Measurements from ENCODE around the gene LEMD2. TPM values are rescaled to one million over a fixed set of nuclear protein-coding genes. Genes with fewer than 3 reads are reported as not detected.

The LEMD2 gene
- polyA plus RNA-seq, 1 donor: 74.2 TPM

- no peak for DNase-seq
These were observed 12.2 kb downstream of the LEMD2 start for GRCh38 chr6:33776764-33777163.

GRCh38 chr6:33776186-33776585 lies 12.7 kb downstream of the LEMD2 start:
- DNase-seq: no peak

GRCh38 chr6:33774774-33775173 lies 14.2 kb downstream of the LEMD2 start:
- DNase-seq: no peak

GRCh38 chr6:33772902-33773472 lies 15.9 kb downstream of the LEMD2 start:
- DNase-seq: no peak

- DNase-seq: no peak
These were observed 16.7 kb downstream of the LEMD2 start for GRCh38 chr6:33772082-33772830.

- peak; percentile 77 for DNase-seq
These were observed 17.5 kb downstream of the LEMD2 start for GRCh38 chr6:33771146-33772081.

- no peak for DNase-seq
These were observed 18.1 kb downstream of the LEMD2 start for GRCh38 chr6:33770833-33771145.

GRCh38 chr6:33770124-33770832 lies 18.7 kb downstream of the LEMD2 start:
- DNase-seq: no peak

- DNase-seq: no peak
These were observed 19.6 kb downstream of the LEMD2 start for GRCh38 chr6:33769248-33769821.

GRCh38 chr6:33768644-33769120 lies 20.2 kb downstream of the LEMD2 start:
- DNase-seq: no peak

GRCh38 chr6:33766921-33767907 lies 21.7 kb downstream of the LEMD2 start:
- DNase-seq: no peak

- DNase-seq: no peak
These were observed 23.6 kb downstream of the LEMD2 start for GRCh38 chr6:33765368-33765767.

- no peak for DNase-seq
These were observed 24.9 kb downstream of the LEMD2 start for GRCh38 chr6:33764036-33764435.

GRCh38 chr6:33763483-33763882 lies 25.4 kb downstream of the LEMD2 start:
- no peak for DNase-seq

- no peak for DNase-seq
These were observed 26.2 kb downstream of the LEMD2 start for GRCh38 chr6:33762713-33763112.

GRCh38 chr6:33761922-33762629 lies 26.9 kb downstream of the LEMD2 start:
- DNase-seq: no peak

GRCh38 chr6:33761581-33761921 lies 27.4 kb downstream of the LEMD2 start:
- DNase-seq: no peak

- DNase-seq: no peak
These were observed 28.9 kb downstream of the LEMD2 start for GRCh38 chr6:33759887-33760629.

GRCh38 chr6:33758815-33759216 lies 30.1 kb downstream of the LEMD2 start:
- DNase-seq: no peak

Measured in left kidney (tissue), 2 donors.